DMS79 treated with DMSO at 0.1 percent for 48 hours (cell line): ENCODE measurements around the gene AFAP1.

Source experiments
- DNase-seq: peaks from one replicate; lab custom pipeline; 2025; lab: John Stamatoyannopoulos, UW

The AFAP1 gene

DNA sequence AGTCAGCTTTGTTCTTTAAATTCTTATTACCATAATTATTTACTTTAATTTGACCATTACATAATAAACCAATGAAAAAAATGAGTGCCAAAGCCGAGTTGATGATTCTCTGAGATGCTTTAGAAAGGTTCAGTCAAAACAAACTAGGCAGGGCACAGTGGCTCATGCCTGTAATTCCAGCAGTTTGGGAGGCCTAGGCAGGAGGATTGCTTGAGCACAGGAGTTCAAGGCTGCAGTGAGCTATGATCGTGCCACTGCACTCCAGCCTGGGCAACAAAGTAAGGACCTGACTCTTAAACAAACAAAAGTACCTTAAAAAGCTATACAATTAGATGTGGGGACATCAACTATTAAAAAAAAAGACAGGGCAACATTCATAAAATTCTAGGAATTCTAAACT lies 75.0 kb downstream of the AFAP1 start:
- no peak for DNase-seq

DNA sequence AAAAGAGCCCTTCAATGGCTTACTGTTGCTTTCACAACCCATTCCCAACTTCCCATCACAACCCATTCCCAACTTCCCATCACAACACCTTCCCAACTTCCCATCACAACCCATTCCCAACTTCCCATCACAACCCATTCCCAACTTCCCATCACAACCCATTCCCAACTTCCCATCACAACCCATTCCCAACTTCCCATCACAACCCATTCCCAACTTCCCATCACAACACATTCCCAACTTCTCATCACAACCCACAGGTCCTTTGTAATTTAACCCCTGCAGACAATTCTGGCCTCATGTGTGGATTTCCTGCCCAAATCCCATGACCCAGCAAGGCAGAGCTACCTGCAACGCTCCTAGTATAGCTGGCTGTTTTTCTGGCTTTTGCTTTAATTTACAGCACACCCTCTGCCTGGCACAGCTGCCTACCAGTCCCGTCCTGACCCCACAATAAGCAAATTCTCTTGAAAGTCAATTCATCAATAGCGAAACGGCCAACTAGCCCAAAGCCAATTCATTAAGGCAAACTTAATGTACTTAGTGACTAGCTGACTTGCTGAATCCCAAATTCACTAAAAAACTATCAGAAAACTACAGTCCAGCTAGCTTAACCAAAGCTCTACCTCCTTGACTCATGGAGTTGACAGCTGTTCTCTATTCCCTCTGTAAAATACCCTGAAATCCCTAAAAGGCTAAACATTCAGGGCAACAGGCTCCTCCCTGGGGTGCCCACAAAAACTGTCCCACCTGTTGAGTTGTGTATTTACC lies 75.6 kb downstream of the AFAP1 start:
- no peak for DNase-seq

DNA sequence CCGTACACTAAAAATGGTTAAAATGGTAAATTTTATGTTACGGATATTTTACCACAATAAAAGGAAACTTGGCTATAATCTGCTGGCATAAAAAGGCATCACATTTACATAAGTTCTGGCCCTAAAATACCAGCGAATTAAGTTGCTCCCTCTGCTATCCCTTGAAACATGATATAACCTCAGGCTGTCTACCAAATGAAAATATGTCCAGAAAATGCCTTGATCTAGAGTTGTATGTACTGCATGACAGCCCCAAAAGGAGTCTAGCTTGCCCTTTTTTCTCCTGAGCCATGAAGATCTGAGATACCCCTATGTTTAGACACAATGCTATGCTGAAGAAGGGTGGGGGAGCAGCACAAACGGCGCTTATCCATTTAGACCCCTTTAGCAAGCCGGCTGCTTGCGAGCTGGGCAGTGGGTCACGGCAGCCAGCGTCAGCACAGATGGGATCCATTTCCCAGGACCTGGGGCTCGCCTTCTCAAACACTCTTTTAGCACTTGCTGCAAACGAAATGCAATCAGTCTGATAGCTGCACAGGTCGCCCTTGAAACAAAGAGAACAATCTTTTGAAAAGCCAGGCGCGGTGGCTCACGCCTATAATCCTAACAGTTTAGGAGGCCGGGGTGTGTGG lies 77.0 kb downstream of the AFAP1 start:
- no peak for DNase-seq

DNA sequence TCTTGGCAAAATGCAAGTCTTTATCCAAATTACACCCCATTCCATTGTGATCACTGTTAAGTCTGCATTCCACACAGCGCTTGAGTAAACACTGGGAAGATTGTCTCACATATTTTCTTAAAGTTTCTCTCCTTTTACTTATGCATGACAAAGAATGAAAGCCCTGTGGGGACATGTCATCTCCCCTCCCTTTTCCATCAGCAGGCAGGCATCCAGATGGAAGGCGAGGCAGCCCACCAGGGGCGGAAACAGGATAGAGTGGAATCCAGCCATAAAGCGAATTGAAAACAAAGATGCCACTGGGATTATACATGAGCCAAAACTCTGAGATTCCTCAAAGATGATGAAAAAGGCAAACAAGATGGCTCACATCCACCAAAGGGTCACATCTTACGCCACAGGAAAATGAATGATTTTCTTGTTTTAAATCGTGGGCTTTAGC lies 78.2 kb downstream of the AFAP1 start:
- no peak for DNase-seq

DNA sequence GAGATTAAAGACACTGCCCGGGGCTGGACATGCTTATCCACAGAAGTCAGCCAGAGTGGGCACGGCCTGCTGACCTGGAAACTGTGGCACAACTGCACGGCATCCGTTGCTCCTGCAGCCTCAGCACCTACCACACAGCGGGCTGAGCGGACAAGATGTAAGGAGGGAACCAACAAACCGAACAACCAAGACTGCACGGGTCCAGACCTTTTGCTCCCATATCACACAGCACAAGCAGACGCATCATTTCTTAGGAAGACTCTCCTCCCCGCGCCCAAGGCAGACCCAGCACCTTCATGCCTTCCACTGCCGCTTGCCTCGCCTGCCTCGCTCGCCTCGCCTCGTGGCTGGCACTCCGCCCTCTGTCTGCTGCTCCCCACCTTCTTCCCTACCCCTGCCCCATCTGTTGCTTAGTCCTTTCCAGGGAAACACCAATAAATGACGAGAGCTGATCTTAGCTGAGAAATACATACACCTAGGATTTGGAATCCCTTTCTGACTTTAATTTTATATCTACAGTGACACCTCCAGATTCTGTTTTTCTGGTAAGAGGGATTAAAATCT lies 79.0 kb downstream of the AFAP1 start:
- DNase-seq, result no peak

DNA sequence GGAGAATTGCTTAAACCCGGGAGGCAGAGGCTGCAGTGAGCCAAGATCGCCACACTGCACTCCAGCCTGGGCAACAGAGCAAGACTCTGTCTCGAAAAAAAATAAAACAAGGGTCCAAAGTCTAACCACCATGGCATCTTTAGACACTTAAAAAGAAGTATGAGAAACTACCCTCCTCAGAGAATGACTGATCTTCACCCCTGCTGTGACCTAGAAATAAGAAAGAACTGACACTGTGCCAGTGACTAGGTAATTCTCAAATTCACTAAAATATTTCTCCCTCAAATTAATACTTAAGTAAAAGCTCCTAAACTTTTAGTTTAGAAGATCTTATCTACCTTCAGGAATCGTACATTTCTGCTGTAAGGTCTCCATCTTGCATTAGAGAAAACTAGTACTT lies 80.3 kb downstream of the AFAP1 start:
- DNase-seq, result no peak

DNA sequence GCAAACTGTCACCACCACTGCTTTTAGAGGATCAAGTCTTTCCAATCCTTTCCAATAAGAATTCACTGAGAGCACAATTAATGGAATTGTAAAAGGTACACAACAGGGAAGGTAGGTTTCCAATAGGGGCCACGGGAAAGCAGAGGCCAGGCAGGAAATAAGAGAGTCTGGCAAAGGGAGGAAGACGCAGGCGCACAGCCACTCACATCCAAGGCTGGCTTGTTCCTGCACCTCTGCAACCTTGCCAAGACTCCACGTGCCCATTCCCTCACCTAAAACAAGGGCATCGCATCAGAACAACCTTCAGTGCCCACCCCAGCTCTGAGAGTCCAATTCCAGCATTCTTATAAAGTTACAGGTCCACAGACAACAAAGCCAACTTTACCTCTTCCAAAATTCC lies 81.2 kb downstream of the AFAP1 start:
- no peak for DNase-seq

DNA sequence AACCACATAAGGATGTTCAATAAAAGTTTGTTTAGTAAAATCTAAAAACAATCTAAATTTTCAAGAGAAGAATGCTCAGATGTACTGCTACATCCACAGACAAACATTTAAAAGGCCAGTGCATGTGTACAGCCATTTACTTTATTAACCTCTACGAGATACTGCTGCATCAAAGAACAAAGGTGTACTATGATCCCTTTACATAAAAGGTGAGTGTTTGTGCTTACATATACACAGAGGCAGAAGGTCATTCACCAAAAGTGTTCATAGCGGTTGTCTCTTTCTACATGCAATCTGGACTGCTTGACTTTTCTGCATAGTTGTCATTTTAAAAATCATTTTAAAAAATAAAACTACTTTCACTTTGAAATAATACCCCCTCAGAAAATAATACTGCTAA lies 81.7 kb downstream of the AFAP1 start:
- DNase-seq, result no peak

DNA sequence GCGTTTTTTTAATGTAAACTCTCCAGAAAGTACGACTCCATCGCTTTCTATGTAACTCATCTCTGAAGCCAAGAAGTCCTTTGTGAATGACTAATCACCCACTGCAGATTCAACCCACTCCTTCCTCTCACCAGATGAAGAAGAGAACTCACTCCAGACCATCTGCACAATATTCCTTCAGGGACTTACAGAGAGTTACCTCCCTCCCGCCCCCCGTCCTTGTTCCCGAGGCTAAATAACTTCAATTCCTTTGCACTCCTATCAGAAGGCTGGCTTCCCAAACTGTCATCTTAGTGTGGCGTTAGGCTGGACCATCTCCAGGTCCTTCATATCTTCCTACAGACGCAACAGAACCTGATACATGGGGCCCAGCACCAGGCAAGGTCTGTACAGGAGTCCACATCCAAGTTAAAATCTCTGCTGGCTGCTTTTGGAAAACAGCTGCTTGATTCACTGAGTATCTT lies 82.4 kb downstream of the AFAP1 start:
- no peak for DNase-seq

DNA sequence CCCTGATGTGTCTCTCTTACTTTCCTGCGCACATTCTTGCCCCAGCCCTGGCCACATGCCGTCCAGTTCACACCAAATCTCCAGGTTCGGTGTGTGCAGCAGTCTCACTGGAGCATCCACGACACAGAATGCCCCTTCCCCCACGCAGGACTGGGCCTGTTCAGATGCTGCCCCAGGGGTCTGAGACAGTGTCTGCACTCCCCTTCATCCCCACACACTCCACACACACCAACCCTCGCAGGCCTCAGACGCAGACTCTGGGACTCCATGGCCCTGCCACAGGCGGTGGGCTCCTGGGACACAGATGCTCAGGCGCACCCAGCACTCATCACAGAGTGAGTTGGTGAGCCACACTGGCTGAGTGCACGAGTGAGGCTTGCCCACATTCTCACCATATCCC lies 83.9 kb downstream of the AFAP1 start:
- DNase-seq, result no peak

DNA sequence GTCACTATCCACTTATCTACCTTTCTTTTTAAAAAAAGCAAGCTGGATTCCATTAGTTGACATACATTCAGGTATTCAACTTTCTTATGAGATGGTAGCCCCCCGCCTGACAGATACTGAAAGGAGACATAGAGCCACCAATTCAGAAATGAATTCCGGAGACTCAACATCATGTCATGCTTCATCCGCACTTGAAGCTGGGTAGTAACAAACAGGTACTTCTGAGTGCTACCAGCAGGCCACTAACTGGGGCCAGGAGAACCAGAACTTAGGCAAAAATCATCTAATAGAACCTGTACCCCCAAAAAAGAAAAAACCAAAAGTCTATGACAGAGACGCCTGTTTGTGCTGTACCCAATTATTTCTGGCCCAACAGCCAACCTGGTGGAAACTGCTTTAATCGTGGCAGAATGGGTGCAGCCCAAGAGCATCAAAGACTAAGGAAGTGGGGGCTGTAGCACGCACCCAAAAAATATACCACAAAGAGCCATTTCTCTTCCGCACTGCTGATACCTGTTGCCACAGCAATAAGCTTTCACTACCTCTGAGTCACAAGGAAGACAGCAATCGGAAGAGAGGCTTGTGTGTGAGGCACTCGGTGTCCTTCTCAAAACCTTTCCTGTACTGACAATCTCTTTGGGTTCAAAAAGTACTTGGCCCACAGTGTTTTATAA lies 84.8 kb downstream of the AFAP1 start:
- no peak for DNase-seq

DNA sequence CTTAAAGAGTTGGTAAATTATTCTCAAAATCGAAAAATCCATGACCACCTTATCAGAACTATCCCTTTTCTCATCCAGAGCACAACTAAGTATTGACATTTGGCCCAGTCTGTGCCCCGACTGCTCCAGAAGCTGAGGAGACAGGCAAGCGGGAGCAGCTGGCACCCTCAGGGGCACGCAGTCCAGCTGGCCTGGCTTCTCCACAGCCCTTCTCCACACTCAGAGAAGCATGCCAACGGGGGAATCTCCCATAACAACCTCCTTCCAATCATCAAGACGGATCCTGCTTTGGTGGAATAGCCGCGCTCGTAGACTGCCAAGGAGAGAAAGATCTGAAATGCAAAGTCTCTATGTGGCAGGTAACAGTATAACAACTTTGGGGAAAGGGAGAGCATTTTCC lies 85.4 kb downstream of the AFAP1 start:
- no peak for DNase-seq

DNA sequence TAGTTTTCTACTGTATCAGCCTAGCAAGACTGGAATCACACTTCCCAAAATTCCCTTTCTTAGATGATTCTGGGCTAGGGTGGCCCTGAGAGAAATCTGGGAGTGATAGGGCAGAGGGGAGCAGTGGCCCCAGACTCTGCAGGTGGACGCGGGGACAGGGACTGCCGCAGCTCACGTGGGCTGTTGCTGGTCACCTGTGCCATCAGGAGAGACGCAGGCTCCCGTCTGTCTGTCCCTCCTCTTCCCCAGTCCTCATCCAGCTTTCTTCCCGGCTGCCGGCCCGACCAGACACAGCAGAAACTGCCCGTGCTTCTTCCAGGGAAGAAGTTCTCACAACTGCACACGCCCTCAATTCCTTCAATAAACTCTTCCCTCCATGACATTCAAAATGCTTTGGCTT lies 86.4 kb downstream of the AFAP1 start:
- no peak for DNase-seq

DNA sequence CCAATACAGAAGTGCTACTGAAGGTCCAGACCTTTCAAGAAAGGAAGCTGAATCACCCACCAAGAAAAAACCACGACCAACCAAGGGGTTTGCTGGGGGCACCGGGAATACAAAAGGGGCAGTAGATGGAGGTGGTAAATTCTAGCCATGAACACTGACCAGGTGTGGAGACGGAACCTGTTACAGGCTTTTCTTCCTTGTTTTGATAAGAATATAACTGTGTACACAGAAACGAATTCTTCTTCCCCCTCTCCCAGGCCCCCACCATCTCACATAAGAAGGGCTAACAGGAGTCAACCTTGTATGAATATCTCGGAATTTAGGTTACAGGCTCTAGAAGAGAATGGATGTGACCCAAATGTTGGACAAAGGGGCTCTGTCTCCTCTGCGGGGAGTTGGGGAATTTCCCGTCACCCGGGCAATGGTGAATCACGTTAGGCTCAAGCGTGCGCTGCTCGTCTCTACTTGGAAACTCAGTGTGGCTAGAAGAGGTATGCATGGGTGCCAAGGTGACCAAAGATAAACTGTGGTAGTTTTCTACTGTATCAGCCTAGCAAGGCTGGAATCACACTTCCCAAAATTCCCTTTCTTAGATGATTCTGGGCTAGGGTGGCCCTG lies 87.0 kb downstream of the AFAP1 start:
- DNase-seq, result no peak

DNA sequence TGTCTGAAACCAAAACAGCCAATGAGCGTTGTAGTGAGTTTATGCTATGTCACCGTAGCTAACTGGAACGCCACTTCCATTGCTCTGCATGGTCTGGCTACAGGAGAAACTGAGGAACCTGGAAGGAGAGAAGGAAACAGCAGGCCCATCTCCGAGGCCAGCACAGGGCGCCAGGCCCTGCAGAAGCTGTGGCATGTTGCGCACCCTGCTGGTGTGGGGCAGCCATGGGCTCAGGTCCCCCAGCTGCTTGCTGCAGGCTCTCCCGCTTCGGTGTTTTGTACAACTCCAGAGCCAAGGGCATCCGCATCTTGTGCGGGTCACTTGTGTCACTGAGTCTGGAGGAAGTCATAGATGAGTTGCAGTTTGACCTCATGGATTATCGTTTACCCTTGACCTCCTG lies 89.2 kb downstream of the AFAP1 start:
- DNase-seq, result no peak

DNA sequence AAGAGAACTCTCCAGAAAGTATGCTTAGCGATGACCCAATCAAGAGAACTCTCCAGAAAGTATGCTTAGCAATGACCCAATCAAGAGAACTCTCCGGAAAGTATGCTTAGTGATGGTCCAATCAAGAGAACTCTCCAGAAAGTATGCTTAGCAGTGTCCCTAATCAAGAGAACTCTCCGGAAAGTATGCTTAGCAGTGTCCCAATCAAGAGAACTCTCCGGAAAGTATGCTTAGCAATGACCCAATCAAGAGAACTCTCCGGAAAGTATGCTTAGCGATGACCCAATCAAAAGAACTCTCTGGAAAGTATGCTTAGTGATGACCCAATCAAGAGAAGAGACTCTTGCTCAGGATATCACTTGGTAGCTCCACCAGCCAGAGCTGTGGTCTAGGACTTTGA lies 92.5 kb downstream of the AFAP1 start:
- DNase-seq, result no peak

DNA sequence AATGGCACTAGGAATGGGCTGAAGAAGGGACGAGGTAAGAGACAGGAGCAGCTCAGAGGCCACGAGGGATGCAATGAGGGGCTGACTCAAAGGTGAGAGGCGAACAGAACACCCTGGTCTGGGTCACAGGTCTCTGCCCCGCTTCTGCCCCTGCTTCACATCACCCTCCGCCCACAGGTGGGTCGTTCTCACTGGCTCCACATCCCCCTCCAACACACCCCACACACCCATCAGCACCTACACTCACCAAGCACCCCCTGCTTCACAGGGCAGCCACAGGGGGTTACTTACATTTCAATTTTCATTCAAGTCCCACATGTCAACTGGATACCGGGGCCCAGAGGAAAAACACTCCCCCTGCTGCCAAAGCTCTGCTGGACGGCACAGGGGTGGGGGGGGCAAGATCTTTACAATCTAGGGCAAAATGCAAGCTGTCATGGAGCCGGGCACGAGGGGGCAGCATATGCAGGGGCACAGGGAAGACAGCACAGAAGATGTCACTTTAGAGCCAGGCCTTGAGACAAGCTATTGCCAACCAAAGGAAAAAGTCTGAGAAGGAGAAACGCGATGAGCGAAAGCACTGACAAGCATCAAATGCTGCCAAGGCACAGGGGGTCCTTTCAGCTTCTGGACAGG lies 94.0 kb downstream of the AFAP1 start:
- DNase-seq, result no peak

DNA sequence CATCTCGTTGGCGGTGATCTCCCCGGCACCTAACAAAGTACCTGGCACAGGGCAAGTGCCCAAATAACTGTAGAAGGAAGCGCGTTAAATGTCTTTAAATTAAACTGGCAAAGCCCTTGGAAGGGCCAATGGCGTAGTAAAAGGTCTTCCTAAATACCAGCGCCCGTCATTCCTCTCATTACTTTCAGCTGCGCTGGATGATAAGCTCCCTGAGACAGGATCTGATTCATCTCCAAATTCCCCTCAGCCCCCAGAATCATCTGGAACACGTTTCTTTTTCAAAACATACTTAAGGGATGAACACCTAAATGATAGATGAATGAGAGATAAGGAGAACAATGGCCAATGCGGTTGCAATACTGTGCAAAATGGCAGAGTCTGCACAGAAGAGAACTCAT lies 95.1 kb downstream of the AFAP1 start:
- DNase-seq, result no peak

DNA sequence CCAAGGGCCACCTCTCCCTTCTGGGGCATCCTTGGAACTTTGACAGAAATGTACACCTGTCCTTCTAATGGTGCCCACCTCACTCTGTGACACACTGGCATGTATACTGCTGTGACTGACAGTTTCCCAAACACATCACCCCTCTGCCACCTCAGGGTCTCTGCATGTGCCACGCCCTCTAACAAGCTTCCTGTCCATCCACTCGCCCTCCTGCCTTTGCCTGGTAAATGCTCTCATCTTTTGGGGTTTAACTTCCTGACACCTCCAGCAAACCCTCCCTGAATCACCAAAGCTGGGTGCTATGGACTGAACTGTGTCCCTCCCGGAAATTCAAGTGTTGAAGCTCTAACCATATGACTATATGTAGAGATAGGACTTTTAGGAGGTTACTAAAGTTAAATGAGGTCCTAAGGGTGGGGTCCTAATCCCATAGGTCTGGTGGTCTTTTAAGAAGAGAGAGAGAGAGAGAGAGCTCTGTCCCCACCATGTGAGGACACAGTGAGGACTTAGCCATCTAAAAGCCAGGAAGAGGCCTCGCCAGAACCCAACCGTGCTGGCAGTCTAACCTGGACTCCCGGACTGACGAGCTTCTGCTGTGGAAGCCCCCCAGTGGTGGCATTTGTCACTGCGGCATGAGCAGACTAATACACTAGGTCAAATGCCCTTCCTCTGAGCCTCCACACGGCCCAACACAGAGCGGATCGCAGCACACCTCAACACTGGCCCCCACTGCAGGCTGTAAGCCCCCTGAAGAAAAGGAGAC lies 95.6 kb downstream of the AFAP1 start:
- no peak for DNase-seq

DNA sequence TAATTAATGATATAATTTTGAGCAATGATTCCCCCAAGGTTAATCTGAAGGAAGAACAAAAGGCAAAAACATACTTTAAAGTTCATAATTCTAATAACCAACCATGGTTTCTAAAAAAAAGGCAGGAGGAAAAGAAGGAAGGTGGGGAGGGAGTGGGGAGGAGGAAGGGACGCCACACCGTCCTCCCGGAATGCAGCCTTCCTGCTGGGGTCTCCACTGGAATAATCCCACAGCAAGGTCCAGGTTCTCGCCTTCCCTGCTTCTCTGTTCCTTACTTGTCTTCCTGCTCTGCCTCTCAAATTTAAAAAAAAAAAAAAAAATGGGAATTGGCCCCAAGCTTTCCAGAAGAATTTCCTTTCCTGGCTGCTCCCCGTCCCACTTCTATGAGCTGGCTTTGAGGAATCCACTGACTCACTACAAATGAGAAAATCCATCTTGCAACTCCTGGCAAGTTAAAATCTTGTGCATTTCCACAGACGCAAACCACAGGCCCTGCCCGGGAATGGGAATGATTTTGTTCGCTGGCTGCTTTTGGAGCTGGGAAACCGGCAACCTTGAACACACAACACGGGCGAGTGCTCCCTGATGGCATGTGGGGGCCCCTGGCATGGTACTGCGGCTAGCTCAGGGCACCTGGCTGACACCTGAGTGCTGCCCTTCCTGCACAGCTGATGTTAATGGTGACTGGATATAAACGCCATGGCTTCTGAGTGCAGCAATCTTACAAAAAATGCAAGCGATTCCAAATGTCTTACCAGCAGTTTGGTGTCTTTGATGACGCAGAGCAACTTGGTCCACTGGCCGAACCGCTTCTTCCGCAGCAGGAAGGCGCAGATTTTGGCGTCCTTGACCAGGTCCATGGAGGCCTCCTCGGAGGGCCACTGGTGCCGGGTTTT lies 97.0 kb downstream of the AFAP1 start:
- DNase-seq, result no peak
